ENCODE results near the gene CENPF. TPM values are rescaled to one million over a fixed set of nuclear protein-coding genes. Genes with fewer than 3 reads are reported as not detected.
"Not testable (repeated sequence)": the region's sequence is repeated elsewhere in the genome, so short reads cannot be mapped to it uniquely, and the experiment has no call there.

CENPF gene
- total RNA-seq, 4 donors from 2014 or later: 0.88 to 4.1 (median 2.4) TPM

- peak in 1 of 3 donors; percentile 21 for TF ChIP-seq CTCF (IDR thresholded peaks at IDR 0.05)
- peak; percentile 86 for ATAC-seq (ENCODE audit: low FRiP score)
- no peak for DNase-seq (ENCODE audit: low spot score)
These were observed 17.9 kb upstream of the CENPF start for GRCh38 chr1:214584805-214585766.

- no peak for DNase-seq (ENCODE audit: low spot score)
- ATAC-seq (ENCODE audit: low FRiP score): no peak
- TF ChIP-seq CTCF (IDR thresholded peaks at IDR 0.05): no peak
These were observed 16.4 kb upstream of the CENPF start for GRCh38 chr1:214586621-214587020.

- TF ChIP-seq CTCF (IDR thresholded peaks at IDR 0.05): no peak
- ATAC-seq (ENCODE audit: low FRiP score): no peak
- DNase-seq (ENCODE audit: low spot score): no peak
These were observed 15.8 kb upstream of the CENPF start for GRCh38 chr1:214587165-214587564.

- no peak for DNase-seq (ENCODE audit: low spot score)
- ATAC-seq (ENCODE audit: low FRiP score): no peak
- no peak for TF ChIP-seq CTCF (IDR thresholded peaks at IDR 0.05)
These were observed 13.9 kb upstream of the CENPF start for GRCh38 chr1:214588963-214589597.

GRCh38 chr1:214590696-214591095 lies 12.3 kb upstream of the CENPF start:
- no peak for DNase-seq (ENCODE audit: low spot score)
- no peak for TF ChIP-seq CTCF (IDR thresholded peaks at IDR 0.05)
- no peak for ATAC-seq (ENCODE audit: low FRiP score)

GRCh38 chr1:214591918-214592317 lies 11.1 kb upstream of the CENPF start:
- DNase-seq (ENCODE audit: low spot score); ATAC-seq (ENCODE audit: low FRiP score): not testable (repeated sequence)

- ATAC-seq (ENCODE audit: low FRiP score): no peak
- TF ChIP-seq CTCF (IDR thresholded peaks at IDR 0.05): no peak
- no peak for DNase-seq (ENCODE audit: low spot score)
These were observed 9.8 kb upstream of the CENPF start for GRCh38 chr1:214593158-214593557.

Measured in omental fat pad (tissue), 4 donors.